Brain microvascular endothelial cell (primary cell): ENCODE measurements around the gene EBF3.

Experiments
- DNase-seq: peaks from one replicate; pipeline ENCODE4 v3.0.0-alpha.2; 2020
- H3K27ac ChIP-seq: fragments of 250-450 bp; sonication (Bioruptor Pico); 2 replicates; pipeline ENCODE4 v1.5.1; 2020; ENCODE audit warnings: mild to moderate bottlenecking, moderate library complexity
- H3K27me3 ChIP-seq: fragments of 250-450 bp; sonication (Bioruptor Pico); replicated peaks from 2 replicates; pipeline ENCODE4 v1.5.1; 2020; ENCODE audit warnings: mild to moderate bottlenecking
- H3K36me3 ChIP-seq: fragments of 250-450 bp; sonication (Bioruptor Pico); replicated peaks from 2 replicates; pipeline ENCODE4 v1.5.1; 2020; ENCODE audit warnings: mild to moderate bottlenecking
- H3K4me3 ChIP-seq: 2 replicates; pipeline ENCODE4 v1.5.1; 2011; ENCODE audit warnings: low read depth, mild to moderate bottlenecking, control low read depth, low read length, moderate library complexity
- CTCF ChIP-seq: IDR thresholded peaks from 2 replicates; pipeline ENCODE4 v1.5.1; 2011; ENCODE audit warnings: low read depth, mild to moderate bottlenecking, moderate library complexity, low read length, control low read depth, inconsistent platforms; ENCODE audit errors: missing control alignments
- in situ Hi-C: cut with HindIII; loops from 2 replicates; pipeline ENCODE4 v1.10.0; 2017; ENCODE audit warnings: low sequenced_read_pairs, low pct_ligation_motif_present

The EBF3 gene

GRCh38 chr10:129936923-129937300 lies 27.2 kb downstream of the EBF3 start:
- no peaks in the 10 kb centered on the region for H3K36me3 ChIP-seq
- TF ChIP-seq CTCF, result no peak
- H3K27ac ChIP-seq, result no peak overlapping the region
- H3K27me3 ChIP-seq, result no peaks in the 10 kb centered on the region
- DNase-seq, result no peak
- H3K4me3 ChIP-seq, result no peak overlapping the region
- in situ Hi-C loops, result no loop called here

- Histone ChIP-seq H3K4me3 (no peak overlapping the region), H3K27ac (no peak overlapping the region), H3K27me3 (no peaks in the 10 kb centered on the region), H3K36me3 (no peaks in the 10 kb centered on the region)
- no peak for DNase-seq
- in situ Hi-C loops, result no loop called here
- no peak for TF ChIP-seq CTCF
Measured at GRCh38 chr10:129936266-129936922, 27.7 kb downstream of the EBF3 start.

GRCh38 chr10:129935867-129936152 lies 28.3 kb downstream of the EBF3 start:
- in situ Hi-C loops, result no loop called here
- no peak for DNase-seq
- no peaks in the 10 kb centered on the region for H3K36me3 ChIP-seq
- H3K27ac ChIP-seq, result no peak overlapping the region
- no peak for TF ChIP-seq CTCF
- no peak overlapping the region for H3K4me3 ChIP-seq
- H3K27me3 ChIP-seq, result no peaks in the 10 kb centered on the region

- Histone ChIP-seq H3K4me3 (no peak overlapping the region), H3K27me3 (no peaks in the 10 kb centered on the region), H3K36me3 (no peaks in the 10 kb centered on the region), H3K27ac (no peak overlapping the region)
- in situ Hi-C loops, result no loop called here
- no peak for TF ChIP-seq CTCF
- no peak for DNase-seq
Measured at GRCh38 chr10:129935102-129935866, 28.8 kb downstream of the EBF3 start.

- Histone ChIP-seq H3K27ac (no peak overlapping the region), H3K36me3 (no peaks in the 10 kb centered on the region), H3K4me3 (no peak overlapping the region), H3K27me3 (no peaks in the 10 kb centered on the region)
- in situ Hi-C loops, result no loop called here
- TF ChIP-seq CTCF, result no peak
- DNase-seq, result no peak
Measured at GRCh38 chr10:129934196-129934925, 29.7 kb downstream of the EBF3 start.
